Heart left ventricle (tissue), 16 donors: ENCODE measurements around the gene DSP. TPM values are rescaled to one million over a fixed set of nuclear protein-coding genes. Genes with fewer than 3 reads are reported as not detected.

Source experiments
- ATAC-seq, 4 donors: fragments of 200-7000 bp; cut with Tn5 transposase; one replicate each; pipeline ENCODE4 v1.9.1; 2020 to 2022; ENCODE audit warnings: moderate library complexity in 4 of 4, mild to moderate bottlenecking in 3 of 4, moderate number of reproducible peaks in 1 of 4
- DNase-seq, 5 donors: peaks; one replicate each; pipeline ENCODE4 v3.0.0-alpha.2; 2020
- H3K27ac ChIP-seq, 12 donors: fragments of 200-600 bp; sonication (generic) in 4 of 12; one replicate each; pipeline versions ENCODE4 v1.5.0 to v1.8.0; 2016 to 2022; ENCODE audit warnings: mild to moderate bottlenecking in 2 of 12
- H3K27me3 ChIP-seq, 9 donors: fragments of 200-600 bp; sonication (generic) in 2 of 9; one replicate each; pipeline versions ENCODE4 v1.5.1 to v1.8.0; 2016 to 2022; ENCODE audit warnings: mild to moderate bottlenecking in 3 of 9
- H3K36me3 ChIP-seq, 9 donors: fragments of 200-600 bp; sonication (generic) in 2 of 9; one replicate each; pipeline versions ENCODE4 v1.5.0 to v1.8.0; 2018 to 2022; ENCODE audit warnings: mild to moderate bottlenecking in 2 of 9
- H3K4me1 ChIP-seq, 12 donors: fragments of 200-600 bp; sonication (generic) in 4 of 12; one replicate each; pipeline versions ENCODE4 v1.5.0 to v1.8.0; 2016 to 2022; ENCODE audit warnings: mild to moderate bottlenecking in 3 of 12
- H3K4me3 ChIP-seq, 12 donors: fragments of 200-600 bp; sonication (generic) in 4 of 12; one replicate each; pipeline versions ENCODE4 v1.5.0 to v1.8.0; 2017 to 2022; ENCODE audit warnings: mild to moderate bottlenecking in 9 of 12, moderate library complexity in 4 of 12
- H3K9me3 ChIP-seq, 12 donors: fragments of 200-600 bp; sonication (generic) in 4 of 12; one replicate each; pipeline versions ENCODE4 v1.5.0 to v1.8.0; 2016 to 2022; ENCODE audit warnings: mild to moderate bottlenecking in 1 of 12
- CTCF ChIP-seq, 12 donors: fragments of 200-600 bp; sonication (generic) in 4 of 12; IDR thresholded peaks; one replicate each; pipeline versions ENCODE4 v1.5.0 to v1.8.0; 2018 to 2022; ENCODE audit warnings: antibody characterized with exemption in 12 of 12, mild to moderate bottlenecking in 5 of 12
- POLR2A ChIP-seq, 2 donors: fragments of 450-650 bp; IDR thresholded peaks; one replicate each; pipeline ENCODE4 v1.6.1; 2017; ENCODE audit warnings: antibody characterized with exemption in 2 of 2, mild to moderate bottlenecking in 2 of 2, moderate library complexity in 2 of 2
- WGBS, 4 donors: extraction: QIAGEN DNeasy Blood & Tissue Kit in 2 of 4; methylation state at CpG; one replicate each; pipeline versions ENCODE4 v1.1.5 to v1.1.7; 2013 to 2018; 5-methylcytosine and 5-hydroxymethylcytosine counted together
- intact Hi-C, 10 donors: fragments of 100-400 bp; cut with DNase I; formaldehyde crosslinking; loops; one replicate each; pipeline versions ENCODE4 v1.11.1 to v1.14.2; 2022
- polyA plus RNA-seq, 2 donors: library from polyadenylated mRNA; stranded (reverse); fragments of 200-250 nt; gene quantifications; one replicate each; pipeline ENCODE4 v1.2.3, GENCODE V29; 2013
- total RNA-seq, 9 donors: library from RNA; depleted of rRNA in 2 of 9; stranded (reverse); fragments of >200 nt in 2 of 9; fragmentation: NEBNext Ultra II Directional in 3 of 9; extraction: Animal tissue kit (Norgen Biotek cat#: 25700) in 3 of 9; gene quantifications; one replicate each; pipeline versions ENCODE4 v1.1.0 to v1.2.4, GENCODE V29; 2016 to 2023
- donor health status: ischemic (EF 13 %, LVEDD 7.1; RV severe dilation, severe dysfunction).
- donor health status: healthy with polysubstance abuse.
- donor health status: DM: no; HTN: yes; CAD: no.
- donor health status: DM: no; HTN: no; CAD: no.
- donor health status: ischemic (EF 25% LVEDD 6.9; RV normal size, moderate dysfunction).
- donor health status: ischemic (EF 25% LVEDD 5.7; RV mildly dilated, moderate dysfunction).
- donor health status: healthy.
- donor health status: DM: yes; HTN: yes; CAD: no.
- donor health status: ischemic (EF 35%, LVEDD 5.7; RV mildly dilated, moderate dysfunction).
- donor health status: nonischemic (EF 11% LVEDD 7.7; RV severe dilation, severe dysfunction).
- donor health status: DM: yes; HTN: yes; CAD: no.
- donor health status: PGD.
- donor health status: ischemic (EF 29% LVEDD 5.4; RV normal size, mild dysfunction).
- donor health status: nonischemic (EF 23%, LVEDD 6.1; RV moderate dilation, normal function).

Gene DSP
- total and polyA plus RNA-seq, 11 donors, result 81.9 to 373 (median 278) TPM

GRCh38 chr6:7505189-7505699 is 36.2 kb upstream of the DSP start:
- TF ChIP-seq CTCF (IDR thresholded peaks at IDR 0.05) (no peak), POLR2A (IDR thresholded peaks at IDR 0.05) (no peak)
- peak in 1 of 5 donors; percentile 41 for DNase-seq
- H3K36me3 ChIP-seq, result no peaks in the 10 kb centered on the region
- H3K27ac ChIP-seq, result no peak overlapping the region
- no peaks in the 10 kb centered on the region for H3K9me3 ChIP-seq
- H3K27me3 ChIP-seq, result peaks cover 0 to 3% (median 0%) of the 10 kb centered on the region in 9 donors
- intact Hi-C loops, result no loop called here
- 21 to 32% (median 27%) methylated on average over 9 to 10 of the region's 10 CpGs for WGBS, 4 donors
- peaks cover 0 to 9% (median 0%) of the 10 kb centered on the region in 12 donors for H3K4me1 ChIP-seq
- ATAC-seq, result peak in 3 of 4 donors; percentile 28 to 43 (median 34)
- no peak overlapping the region for H3K4me3 ChIP-seq

DNA sequence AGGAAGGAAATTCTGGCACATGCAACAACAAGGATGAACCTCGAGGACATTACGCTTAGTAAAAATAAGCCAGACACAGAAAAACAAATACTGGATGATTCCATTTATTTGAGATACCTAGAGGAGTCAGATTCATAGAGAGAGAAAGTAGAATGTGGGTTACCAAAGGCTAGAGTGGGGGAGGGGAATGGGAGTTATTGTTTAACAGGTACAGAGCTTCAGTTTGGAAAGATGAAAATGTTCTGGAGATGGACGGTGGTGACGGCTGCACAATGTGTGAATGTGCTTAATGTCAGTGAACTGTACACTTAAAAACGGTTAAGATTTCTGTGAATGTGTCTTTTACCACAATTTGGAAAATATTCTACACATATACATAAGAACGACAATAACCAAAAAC is 33.9 kb upstream of the DSP start:
- Histone ChIP-seq H3K4me3 (no peak overlapping the region), H3K4me1 (peaks cover 0 to 9% (median 0%) of the 10 kb centered on the region in 12 donors), H3K27ac (no peak overlapping the region), H3K27me3 (peaks cover 0 to 3% (median 0%) of the 10 kb centered on the region in 9 donors), H3K36me3 (no peaks in the 10 kb centered on the region), H3K9me3 (no peaks in the 10 kb centered on the region)
- DNase-seq (no peak), ATAC-seq (no peak)
- intact Hi-C loops, result no loop called here
- WGBS, 4 donors, result 87 to 94% (median 92%) methylated on average over 6 of the region's 6 CpGs
- TF ChIP-seq POLR2A (IDR thresholded peaks at IDR 0.05) (no peak), CTCF (IDR thresholded peaks at IDR 0.05) (no peak)

DNA sequence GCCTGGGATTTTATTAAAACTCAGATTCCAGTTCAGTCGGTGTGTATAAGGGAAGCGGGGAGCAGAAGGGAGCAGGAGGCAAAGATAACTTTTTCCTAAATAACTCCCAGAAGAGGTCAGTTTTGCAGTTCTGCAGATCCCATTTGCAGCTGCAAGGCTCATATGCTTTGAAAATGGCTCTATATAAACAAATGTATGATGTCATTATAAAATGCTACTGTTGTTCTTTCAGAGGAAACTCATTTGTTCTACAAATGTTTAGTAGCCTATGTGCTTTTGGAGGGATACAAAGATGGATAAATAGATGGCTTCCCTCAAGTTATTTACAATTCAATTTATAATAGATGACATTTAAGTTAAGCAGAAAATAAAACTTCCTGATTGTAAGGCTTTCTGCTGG is 29.2 kb upstream of the DSP start:
- DNase-seq (no peak), ATAC-seq (no peak)
- no peaks in the 10 kb centered on the region for H3K36me3 ChIP-seq
- H3K4me1 ChIP-seq, result no peaks in the 10 kb centered on the region
- H3K27ac ChIP-seq, result no peak overlapping the region
- no peaks in the 10 kb centered on the region for H3K9me3 ChIP-seq
- TF ChIP-seq POLR2A (IDR thresholded peaks at IDR 0.05), result no peak
- TF ChIP-seq CTCF (IDR thresholded peaks at IDR 0.05), result no peak
- intact Hi-C loops, result no loop called here
- peaks cover 0 to 3% (median 0%) of the 10 kb centered on the region in 9 donors for H3K27me3 ChIP-seq
- no peak overlapping the region for H3K4me3 ChIP-seq
- 64 to 83% (median 67%) methylated on average over 2 of the region's 2 CpGs for WGBS, 4 donors

- no peak for ATAC-seq
These were observed 27.9 kb upstream of the DSP start for GRCh38 chr6:7513529-7513928.

More at GRCh38 chr6:7513529-7513928, 27.9 kb upstream of the DSP start:
- Histone ChIP-seq H3K9me3 (no peaks in the 10 kb centered on the region), H3K4me1 (no peaks in the 10 kb centered on the region), H3K4me3 (no peak overlapping the region), H3K36me3 (no peaks in the 10 kb centered on the region), H3K27ac (no peak overlapping the region), H3K27me3 (peaks cover 0 to 3% (median 0%) of the 10 kb centered on the region in 9 donors)
- TF ChIP-seq CTCF (IDR thresholded peaks at IDR 0.05) (no peak), POLR2A (IDR thresholded peaks at IDR 0.05) (no peak)
- intact Hi-C loops, result no loop called here
- 76 to 80% (median 78%) methylated on average over 5 of the region's 5 CpGs for WGBS, 4 donors
- no peak for DNase-seq
